GM21737 (cell line): ENCODE results near the gene VCL.
A peak's percentile ranks its signal among the peaks of the same experiment; 100 is the strongest.
"Not testable (repeated sequence)": the region's sequence is repeated elsewhere in the genome, so short reads cannot be mapped to it uniquely, and the experiment has no call there.

Source experiments
- ATAC-seq: cut with Tn5 transposase; IDR thresholded peaks from one replicate; pipeline ENCODE4 v1.9.1; 2021; ENCODE audit warnings: mild to moderate bottlenecking, moderate library complexity; ENCODE audit not compliant: unreplicated experiment

Gene VCL

DNA sequence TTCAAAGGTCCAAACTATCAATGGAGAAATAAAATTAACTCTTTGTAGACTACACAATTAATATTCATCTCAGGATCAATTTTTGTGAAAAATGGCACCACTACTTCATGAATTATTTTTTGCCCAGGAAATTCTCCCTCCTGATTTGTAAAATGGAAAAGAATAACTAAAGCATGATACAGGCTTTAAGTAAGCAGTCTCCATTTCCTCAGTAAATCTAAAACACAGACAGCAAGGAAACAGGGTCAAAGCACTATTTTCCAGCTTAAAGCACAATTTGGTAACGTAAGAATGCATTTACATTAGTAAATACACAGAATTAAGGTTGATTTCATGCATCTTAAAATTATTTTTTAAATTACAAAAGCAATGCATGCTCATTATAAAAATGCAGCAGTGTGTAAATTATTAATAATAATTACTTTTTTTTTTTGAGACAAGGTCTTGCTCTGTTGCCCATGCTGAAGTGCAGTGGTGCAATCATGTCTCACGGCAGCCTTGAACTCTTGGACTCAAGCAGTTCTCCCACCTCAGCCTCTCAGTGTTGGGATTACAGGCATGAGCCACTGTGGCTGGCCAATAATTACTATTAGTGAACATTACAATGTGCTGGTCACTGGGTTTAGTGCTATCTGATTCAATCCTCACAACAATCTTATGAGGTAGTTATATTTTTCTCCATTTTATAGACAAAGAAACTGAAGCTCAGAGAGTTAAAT, 26.1 kb upstream of the VCL start:
- no peak for ATAC-seq

DNA sequence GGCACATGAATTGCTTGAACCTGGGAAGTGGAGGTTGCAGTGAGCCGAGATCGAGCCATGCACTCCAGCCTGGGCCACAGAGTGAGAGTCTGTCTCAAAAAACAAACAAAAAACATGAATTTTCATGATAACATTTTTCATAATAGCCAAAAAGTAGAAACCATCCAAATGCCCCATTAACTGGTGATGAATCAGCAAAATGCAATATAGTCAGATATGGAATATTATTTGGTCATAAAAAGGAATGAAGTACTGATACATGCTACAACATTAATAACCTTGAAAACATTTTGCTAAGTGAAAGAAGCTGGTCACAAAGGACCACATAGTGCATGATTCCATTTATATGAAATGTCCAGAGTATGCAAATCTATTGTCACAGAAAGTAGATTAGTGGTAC, 24.5 kb upstream of the VCL start:
- no peak for ATAC-seq

DNA sequence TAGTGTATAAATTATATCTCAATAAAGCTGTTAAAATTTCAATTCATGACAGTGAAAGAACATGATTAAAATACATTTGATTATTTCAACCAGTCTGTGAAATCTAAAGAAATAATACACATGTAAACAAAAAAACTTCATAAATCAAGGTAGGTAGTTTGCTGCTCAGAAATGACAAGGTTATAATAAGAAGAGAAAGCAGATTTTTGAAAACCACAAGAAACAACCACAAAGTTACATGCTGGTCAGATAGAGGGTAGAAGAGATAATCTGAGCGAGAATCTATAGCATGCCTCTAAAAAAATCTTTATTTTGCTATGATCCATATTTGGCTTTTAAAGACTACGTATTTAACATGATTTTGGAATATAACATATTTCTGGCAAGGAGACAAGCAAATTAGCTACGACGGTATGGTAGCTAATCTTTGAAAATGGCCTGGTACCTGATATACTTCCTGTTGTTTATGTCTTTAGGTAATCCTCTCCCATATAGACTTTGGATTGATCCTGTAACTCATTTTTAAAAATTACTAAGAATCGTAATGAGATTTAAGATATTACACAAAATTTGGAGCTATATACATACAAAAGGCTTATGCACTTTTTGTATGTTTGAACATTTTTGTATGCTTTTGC, 23.5 kb upstream of the VCL start:
- ATAC-seq: no peak

DNA sequence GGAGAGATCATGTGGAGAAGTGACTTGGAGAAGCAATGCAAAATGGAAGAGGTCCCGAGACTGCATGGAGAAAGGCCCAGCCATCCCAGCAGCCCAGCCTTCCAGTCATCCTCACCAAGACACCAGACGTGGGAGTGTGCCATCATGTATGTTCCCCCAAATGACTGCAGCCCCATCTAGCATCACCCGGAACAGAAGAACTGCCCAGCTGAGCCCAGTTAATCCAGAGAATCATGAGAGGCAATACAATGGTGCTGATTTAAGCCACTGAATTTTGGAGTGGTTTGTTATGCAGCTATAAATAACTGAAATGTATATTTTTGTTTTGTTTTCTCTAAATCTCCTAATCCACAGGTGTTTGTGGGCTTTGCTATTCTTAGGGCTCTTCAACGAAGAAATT, 22.5 kb upstream of the VCL start:
- no peak for ATAC-seq

DNA sequence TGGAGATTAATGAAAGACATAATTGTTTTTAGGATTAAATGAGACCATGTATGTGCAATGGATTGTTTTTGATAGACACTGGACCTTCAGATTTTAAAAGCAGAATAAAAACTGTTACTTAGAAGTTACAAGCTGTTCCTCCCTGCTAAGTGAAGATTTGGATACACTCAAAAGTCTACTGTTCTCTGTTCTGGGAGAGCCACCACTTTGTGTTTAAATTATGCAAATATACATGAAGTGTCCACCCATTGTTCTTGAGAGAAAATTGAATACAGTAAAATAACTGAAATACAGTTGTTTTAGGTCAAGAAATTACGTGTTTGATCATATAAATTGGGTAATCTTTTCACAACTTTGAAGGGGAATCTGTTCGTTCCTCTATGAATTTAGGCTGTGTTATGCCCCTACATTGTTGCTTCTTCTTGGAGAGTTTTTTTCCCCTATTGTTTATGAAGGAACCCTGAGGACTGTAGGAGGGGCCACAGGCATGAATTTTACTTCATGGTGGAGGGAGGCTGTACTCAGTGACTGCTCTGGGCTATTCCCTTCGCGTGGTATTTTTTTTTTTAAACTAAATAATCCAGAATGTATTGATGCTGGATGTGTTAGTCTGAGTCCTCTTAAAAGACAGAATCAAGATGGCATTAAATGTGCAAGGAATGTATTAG, 18.6 kb upstream of the VCL start:
- ATAC-seq: no peak

DNA sequence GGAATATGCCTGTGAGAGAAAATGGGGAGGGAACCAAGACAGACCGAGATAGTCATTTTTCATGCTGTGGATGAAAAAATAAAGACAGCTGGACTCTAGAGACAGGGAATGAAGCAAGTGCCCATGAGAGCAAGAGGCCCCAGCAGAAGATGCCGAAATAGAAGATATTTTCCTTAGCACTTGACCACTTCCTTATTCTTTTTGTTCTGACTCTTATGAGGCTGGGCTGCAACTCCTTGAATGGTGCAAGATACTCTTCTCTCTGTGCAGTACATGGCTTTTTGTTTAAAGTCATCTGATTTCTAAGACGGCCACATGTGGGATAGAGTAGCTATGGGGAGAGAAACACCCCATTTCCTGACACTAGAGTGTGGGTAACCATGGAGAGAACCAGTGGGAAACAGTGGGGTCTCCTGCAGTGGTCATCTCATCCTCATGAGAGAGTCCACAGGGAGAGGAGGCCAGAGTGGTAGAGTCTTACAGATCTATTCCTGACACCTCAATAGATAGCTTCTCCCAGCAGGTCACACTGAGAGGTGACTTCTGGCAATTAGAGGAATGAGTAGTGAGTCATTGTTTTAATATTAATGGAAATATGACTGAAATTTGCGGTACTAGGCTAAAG, 18.0 kb upstream of the VCL start:
- ATAC-seq: no peak

DNA sequence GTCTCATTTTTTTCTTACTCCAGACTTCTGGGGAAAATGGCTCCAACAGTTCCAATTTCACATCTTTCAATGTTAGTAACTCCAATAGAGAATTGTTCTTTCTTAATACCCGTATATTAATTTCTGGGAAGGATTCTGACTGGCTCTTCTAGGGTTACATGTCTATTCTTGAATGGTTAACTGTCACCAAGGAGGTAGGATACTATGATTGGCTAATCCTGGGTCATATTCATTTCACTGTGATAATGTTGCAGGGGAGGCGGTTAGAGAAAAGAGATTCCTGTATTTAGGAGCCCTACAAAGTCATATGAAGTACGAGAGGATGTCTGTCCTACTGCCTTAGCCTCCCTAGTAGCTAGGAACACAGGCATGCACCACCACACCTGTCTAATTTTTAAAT, 16.1 kb upstream of the VCL start:
- ATAC-seq: no peak

DNA sequence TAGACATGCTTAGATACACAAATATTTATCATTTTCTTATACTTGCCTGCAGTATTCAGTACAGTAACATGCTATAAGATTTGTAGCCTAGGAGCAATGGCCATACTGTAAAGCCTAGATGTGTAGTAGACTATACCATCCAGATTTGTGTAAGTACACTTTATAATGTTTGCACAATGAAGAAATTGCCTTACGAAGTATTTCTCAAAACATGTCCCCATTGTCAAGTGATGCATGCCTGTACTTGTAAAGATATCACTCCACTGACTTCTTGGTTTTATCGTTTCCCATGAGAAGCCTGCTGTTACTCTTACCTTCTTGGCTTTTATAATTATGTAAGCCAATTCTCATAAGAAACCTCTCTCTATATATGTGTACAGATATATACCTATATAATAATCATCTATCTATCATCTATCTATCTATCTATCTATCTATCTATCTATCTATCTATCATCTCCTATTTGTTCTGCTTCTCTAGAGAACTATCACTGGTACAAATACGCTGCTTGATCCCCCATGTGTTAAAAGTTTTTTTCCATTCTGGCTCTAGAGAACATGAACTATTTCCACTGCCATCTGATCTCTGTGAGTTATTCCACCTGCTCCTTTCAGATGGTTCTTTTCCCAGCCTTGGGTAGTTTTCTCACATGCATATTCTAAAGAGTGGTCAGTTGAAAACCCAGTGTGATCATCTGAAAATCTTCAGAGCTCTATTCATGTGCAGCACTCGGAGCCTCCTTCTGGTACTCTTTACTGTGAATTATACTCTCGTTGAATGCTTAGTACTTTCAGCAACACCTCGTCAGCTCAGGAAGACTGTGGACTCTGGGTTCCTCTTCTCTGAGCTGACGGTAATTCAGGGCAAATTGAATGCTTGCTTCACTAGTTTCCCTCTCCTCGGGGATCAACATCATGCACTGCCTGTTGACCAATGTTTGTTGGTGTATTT, 14.5 kb upstream of the VCL start:
- no peak for ATAC-seq

DNA sequence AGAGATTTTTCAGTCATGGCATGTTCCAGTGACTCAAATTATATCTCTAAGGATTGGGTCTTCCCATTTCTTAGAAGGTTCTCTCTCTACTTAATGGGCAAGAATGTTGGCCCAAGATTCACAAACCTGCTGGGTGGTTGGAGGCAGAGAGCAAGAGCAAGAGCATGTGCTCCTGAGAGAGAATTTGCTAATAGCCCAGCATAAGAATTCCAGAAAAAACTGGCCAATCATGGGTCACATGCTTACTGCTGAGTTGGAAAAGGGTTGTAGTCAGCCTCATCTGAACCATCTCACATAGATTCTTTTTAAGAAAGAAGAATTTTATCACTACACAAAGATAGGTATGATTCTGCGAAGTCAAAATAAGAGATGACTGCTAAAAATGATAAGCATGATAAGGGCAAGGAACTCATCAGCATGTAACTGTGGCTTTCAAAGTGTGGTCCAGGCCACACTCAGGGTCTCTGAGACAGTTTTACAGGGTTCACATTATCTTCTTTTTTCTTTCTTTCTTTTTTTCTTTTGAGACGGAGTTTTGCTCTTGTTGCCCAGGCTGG, 8.2 kb upstream of the VCL start:
- no peak for ATAC-seq

DNA sequence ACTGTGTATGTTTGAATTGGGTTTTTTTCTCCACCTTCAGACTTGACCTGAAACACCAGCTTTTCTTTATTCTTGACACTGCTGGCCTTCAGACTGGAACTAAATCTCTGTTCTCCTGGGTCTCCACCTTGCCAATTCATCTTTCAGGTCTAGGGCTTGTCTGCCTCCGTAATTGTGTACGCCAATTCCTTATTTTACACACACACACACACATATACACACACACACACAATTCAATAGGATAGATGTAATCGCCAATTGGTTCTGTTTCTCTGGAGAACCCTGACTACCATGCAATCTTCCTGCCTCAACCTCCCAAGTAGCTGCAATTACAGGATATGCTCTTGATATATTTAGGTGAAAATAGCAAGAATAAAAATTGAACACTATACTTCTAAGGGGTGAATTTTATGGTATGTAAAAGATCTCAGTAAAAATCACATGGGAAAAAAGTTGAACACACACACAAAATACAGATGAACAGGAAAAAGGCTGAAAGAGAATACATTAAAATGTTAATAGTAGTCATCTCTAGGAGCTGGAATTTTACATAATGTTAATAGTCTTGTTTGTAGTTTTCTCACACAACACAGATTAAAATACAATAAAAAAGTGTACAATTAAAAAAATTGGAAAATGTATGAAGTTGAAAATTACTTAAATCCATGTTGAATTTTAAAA, 6.6 kb upstream of the VCL start:
- no peak for ATAC-seq

DNA sequence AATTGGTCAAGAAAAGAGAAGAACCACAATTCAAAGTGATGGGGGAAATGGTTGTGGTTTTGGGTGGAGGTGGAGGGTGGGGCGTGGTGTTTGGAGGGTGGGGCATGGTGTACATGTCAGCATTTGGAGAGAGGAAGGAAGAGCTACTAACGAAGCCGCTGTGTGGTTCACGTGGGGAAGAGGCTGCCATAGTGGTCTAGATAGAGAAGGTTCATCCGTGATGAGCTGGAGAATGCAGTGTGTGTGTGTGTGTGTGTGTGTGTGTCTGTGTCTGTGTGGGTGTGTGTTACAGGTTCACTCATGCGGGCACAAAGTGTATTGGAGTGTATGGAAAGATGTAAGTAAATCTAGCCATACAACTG, 6.1 kb upstream of the VCL start:
- no peak for ATAC-seq

DNA sequence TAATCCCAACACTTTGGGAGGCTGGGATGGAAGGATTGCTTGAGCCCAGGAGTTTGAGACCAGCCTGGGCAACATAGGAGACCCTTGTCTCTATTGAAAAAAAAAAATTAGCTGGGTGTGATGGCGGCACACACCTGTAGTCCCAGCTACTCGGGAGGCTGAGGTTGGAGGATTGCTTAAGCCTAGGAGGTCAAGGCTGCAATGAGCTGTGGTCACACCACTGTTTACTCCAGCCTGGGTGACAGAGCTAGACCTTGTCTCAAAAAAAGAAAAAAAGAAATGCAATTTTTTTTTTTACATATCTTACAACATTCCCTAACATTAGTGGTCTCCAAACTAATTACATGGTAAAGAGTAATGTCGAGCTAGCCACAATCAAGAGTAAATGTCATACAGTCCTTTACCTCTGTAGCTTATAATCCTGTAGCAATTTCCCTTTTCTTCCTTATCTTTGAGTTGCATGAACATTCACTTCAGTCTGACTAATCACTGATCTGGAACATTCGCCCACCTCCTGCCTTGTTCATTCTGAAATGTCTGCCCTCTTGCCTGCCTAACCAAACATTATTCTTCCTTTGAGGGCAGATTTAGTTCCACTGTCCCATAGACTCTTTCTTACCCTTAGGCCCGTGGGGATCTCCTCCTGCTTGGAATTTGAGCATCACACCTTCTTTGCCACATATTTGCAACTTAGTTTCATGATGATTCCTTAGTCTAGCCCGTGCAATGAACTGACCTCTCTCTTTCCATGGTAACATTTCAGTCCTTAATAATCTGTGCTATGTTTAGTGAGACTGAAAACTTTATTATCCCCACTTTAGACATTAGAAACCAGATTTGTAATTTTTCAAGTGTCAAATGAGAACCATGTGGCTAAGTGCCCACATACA, 4.8 kb upstream of the VCL start:
- no peak for ATAC-seq

DNA sequence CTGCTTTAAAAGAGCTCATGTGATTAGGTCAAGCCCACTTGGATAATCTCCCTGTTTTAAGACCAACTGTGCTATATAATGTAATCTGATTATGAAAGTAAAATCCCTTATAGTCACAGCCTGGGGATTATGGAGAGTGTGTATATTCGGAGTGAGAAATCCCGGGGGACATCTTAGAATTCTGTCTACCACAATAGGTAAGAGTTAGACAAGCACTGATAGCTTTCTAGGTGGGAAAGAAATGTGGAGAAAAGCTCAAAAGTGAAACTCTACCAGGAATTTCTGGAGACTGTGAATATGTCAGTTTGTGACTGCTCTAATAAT, 2.9 kb upstream of the VCL start:
- no peak for ATAC-seq

DNA sequence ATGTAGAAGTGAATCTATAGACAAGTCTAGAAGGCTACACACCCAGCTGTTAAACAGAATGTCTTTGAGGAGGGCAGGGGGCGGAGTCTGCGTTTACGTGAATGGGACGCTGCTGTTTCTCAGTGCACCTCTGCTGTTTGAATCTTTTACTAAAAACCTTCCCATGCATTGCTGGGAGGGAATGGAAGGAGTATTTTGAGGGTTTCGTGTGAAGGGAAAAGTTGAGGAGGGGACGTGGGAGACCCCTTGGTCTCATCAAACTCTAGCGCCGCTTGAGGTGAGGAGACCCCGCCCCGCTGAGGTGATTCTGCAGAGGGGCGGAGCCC, 492 bp upstream of the VCL start:
- ATAC-seq: peak; percentile 56

DNA sequence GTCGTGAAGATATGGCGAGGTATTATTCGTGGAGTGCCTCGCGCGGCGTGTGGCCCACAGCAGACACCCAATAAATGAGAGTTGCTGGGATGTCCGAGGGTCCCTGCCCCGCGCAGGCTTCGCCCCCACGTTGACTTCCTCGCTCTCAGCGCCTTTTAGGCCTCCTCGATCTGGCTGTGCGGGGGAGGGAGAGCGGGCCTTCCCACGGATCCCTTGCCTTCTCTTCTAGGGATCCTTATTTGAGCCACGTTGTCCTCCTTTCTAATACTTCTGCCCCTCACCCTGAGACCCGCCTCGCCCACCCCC, 660 bp downstream of the VCL start:
- ATAC-seq: no peak

DNA sequence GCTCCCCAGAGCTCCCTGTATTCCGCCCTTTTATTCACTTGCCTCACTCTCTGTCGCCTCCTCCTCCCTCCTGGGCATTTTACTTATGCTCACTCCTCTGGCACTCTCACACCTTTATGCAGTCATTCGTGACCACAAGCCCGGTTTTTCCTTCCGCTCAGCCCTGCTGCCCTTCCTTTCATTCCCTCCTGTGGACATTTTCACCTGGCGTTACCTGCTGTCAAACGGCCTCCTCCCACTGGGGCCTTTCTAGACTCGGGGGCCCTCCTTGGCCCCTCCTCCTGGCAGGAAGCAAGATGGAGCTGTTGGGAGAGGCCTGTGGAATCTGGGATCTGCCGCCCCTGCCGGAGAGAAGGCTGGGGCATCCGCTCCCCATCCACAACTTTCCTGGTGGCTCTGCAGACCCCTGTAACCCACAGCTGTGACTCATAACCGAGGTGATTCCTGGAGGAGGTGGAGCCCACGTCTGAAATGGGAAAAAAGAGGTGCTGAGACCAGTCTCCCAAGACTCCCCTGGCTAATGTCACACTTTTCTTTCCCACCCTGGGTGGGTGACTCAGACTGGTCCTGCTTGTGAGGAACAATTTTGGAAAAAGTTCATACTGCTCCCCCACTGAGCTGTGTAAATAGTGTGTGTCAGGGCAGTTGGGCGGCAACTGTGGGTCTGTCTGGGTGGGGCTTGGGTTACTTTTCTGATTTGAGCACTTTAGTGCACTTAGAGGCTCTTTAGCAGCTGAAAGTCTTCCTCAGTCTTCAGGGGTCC, 1.2 kb downstream of the VCL start:
- no peak for ATAC-seq

DNA sequence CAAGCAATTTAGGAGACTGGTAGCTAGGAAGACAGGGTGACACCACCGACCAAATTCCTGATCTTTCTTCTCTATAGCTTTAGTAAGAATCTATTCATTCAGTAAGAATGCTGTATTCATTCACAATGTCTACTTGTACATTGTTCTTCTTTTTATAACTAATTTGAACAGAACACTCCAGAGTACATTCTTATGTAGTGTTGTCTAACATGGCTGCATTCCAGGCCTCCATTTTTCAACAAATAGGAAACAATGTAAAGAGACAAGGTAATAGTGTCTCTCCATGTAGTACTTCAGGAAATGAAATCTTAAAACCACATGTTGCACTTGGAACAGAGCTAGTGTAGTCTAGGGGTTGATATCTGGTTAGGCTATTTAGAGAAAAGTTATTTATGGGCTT, 1.8 kb downstream of the VCL start:
- ATAC-seq: no peak

DNA sequence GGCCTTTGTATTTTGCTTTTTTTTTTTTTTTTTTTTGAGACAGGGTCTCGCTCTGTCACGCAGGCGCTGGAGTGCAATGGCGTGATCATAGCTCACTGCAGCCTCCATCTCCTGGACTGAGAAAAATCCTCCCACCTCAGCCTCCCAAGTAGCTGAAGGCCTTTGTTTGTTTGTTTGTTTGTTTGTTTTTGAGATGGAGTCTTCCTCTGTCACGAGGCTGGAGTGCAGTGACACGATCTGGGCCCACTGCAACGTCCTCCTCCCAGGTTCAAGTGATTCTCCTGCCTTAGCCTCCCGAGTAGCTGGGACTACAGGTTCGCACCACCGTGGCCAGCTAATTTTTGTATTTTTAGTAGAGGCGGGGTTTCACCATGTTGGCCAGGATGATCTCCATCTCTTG, 2.3 kb downstream of the VCL start:
- ATAC-seq: not testable (repeated sequence)
